ENCODE data around the gene RAB3C. TPM values are rescaled to one million over a fixed set of nuclear protein-coding genes. Genes with fewer than 3 reads are reported as not detected.

The RAB3C gene
- total RNA-seq, 2 experiments from 2014 or later: not detected

DNA sequence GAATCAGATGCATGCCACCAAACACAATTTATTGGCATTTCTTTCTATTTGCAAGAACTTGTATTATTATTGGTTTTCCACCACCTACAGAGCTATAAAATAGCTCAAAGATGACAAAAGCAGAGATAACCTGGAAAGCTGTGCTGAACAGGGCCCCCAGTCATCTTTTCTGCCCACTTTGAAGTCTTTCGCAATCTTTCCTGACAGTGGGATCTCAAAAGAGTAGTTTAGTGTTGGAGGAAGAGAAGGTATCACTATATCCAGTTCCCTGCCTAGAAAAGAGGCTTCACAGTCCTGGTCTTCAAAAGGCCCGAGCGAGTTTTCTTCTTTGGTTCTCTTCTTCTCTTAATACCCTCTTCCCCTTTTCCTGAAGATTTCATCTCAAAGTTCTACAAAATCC lies 231.0 kb downstream of the RAB3C start:
- H3K4me3 ChIP-seq (ENCODE audit: low read length): no peak overlapping the region
- H3K9me3 ChIP-seq (ENCODE audit: control insufficient read depth in 1 of 2, insufficient read depth in 1 of 2, low read length in 2 of 2): no peaks in the 10 kb centered on the region
- intact Hi-C loops (cut with DNase I, micrococcal nuclease): no loop called here
- ATAC-seq (ENCODE audit: poor library complexity) (no peak), DNase-seq (no peak)
- TF ChIP-seq, protein P1, sequence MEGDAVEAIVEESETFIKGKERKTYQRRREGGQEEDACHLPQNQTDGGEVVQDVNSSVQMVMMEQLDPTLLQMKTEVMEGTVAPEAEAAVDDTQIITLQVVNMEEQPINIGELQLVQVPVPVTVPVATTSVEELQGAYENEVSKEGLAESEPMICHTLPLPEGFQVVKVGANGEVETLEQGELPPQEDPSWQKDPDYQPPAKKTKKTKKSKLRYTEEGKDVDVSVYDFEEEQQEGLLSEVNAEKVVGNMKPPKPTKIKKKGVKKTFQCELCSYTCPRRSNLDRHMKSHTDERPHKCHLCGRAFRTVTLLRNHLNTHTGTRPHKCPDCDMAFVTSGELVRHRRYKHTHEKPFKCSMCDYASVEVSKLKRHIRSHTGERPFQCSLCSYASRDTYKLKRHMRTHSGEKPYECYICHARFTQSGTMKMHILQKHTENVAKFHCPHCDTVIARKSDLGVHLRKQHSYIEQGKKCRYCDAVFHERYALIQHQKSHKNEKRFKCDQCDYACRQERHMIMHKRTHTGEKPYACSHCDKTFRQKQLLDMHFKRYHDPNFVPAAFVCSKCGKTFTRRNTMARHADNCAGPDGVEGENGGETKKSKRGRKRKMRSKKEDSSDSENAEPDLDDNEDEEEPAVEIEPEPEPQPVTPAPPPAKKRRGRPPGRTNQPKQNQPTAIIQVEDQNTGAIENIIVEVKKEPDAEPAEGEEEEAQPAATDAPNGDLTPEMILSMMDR (IDR thresholded peaks at IDR 0.05): no peak
- no peaks in the 10 kb centered on the region for H3K27me3 ChIP-seq (ENCODE audit: control insufficient read depth in 1 of 2, insufficient read depth in 2 of 2, low read length in 2 of 2)
- H3K27ac Mint-ChIP-seq: no peak overlapping the region
- no peaks in the 10 kb centered on the region for H3K36me3 Mint-ChIP-seq (ENCODE audit: low read depth)
- no peaks in the 10 kb centered on the region for H3K4me1 ChIP-seq (ENCODE audit: insufficient read depth, low read length)
- H3K27ac ChIP-seq (ENCODE audit: low read depth in 1 of 2, low read length in 2 of 2): no peak overlapping the region
- H3K27me3 Mint-ChIP-seq: no peaks in the 10 kb centered on the region
- H3K9me3 Mint-ChIP-seq: no peaks in the 10 kb centered on the region
- ChIA-PET POLR2A (no interaction called here), CTCF (interaction anchor here (0.9 kb wide), 1 partner anchor 11 kb away, joined by 4 read pairs; no protein-coding TSS in a partner anchor)
- no peak overlapping the region for H3K4me3 Mint-ChIP-seq
- no peaks in the 10 kb centered on the region for H3K36me3 ChIP-seq (ENCODE audit: insufficient read depth, low read length)
- H3K4me1 Mint-ChIP-seq (ENCODE audit: low read depth): no peaks in the 10 kb centered on the region

DNA sequence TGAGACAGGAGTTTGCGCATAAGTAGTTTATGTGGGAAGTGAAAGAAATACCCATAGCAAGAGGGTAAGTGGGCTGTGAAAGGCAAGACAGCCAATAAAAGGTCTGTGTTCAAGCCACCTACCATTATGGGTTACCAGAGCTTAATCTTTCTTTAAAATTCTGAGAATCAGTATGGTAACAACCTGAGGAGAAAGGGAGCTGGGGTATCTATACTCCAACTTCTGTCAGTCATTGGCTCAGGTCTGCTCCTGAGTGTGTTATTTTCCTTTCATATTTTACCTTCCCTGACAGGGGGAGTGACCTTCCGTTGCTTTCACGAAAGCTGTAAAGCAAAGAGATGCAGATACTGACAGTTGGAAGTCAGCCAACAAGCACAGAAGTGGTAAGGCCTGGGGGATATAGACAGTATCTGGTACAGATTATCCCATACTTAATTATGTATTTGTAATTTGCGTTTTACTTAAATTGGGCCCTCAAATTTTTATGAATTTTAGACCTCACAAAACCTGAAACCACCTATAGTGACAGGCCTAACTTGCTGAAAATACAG lies 233.4 kb downstream of the RAB3C start:
- Histone ChIP-seq H3K4me3 (ENCODE audit: low read length) (no peak overlapping the region), H3K9me3 (ENCODE audit: control insufficient read depth in 1 of 2, insufficient read depth in 1 of 2, low read length in 2 of 2) (no peaks in the 10 kb centered on the region), H3K27me3 (ENCODE audit: control insufficient read depth in 1 of 2, insufficient read depth in 2 of 2, low read length in 2 of 2) (no peaks in the 10 kb centered on the region), H3K4me1 (ENCODE audit: insufficient read depth, low read length) (no peaks in the 10 kb centered on the region), H3K27ac (ENCODE audit: low read depth in 1 of 2, low read length in 2 of 2) (no peak overlapping the region), H3K36me3 (ENCODE audit: insufficient read depth, low read length) (no peaks in the 10 kb centered on the region)
- ChIA-PET CTCF (interaction anchor here (1.1 kb wide), 1 partner anchor 13 kb away, joined by 3 read pairs; no protein-coding TSS in a partner anchor), POLR2A (no interaction called here)
- DNase-seq: no peak
- H3K9me3 Mint-ChIP-seq: no peaks in the 10 kb centered on the region
- H3K27me3 Mint-ChIP-seq: no peaks in the 10 kb centered on the region
- no peaks in the 10 kb centered on the region for H3K36me3 Mint-ChIP-seq (ENCODE audit: low read depth)
- H3K4me1 Mint-ChIP-seq (ENCODE audit: low read depth): no peaks in the 10 kb centered on the region
- ATAC-seq (ENCODE audit: poor library complexity): no peak
- H3K27ac Mint-ChIP-seq: no peak overlapping the region
- TF ChIP-seq, protein P1 (IDR thresholded peaks at IDR 0.05): no peak
- intact Hi-C loops (cut with DNase I, micrococcal nuclease): no loop called here
- no peak overlapping the region for H3K4me3 Mint-ChIP-seq

DNA sequence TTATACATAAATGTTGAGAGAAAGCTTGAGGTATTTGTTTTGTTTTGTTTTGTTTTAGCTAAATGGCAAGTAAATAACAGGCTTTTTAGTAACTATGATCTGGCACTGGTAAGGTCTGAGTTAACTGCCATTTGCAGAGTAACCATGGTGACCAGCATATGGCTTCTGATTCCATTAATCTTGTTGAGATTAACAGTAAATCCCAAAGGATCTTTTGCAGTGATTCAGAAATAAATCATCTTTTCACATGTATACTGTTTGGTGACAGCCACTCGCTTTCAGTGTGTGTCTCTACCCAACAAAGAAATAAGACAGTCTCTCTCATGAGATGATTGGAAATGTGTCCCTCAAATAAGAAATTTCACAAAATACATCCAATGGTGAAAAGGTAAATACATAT lies 235.6 kb downstream of the RAB3C start:
- H3K4me3 Mint-ChIP-seq: no peak overlapping the region
- H3K27me3 ChIP-seq (ENCODE audit: control insufficient read depth in 1 of 2, insufficient read depth in 2 of 2, low read length in 2 of 2): no peaks in the 10 kb centered on the region
- ChIA-PET POLR2A (no interaction called here), CTCF (no interaction called here)
- no peak overlapping the region for H3K27ac Mint-ChIP-seq
- no peak for ATAC-seq (ENCODE audit: poor library complexity)
- no peak for DNase-seq
- no peak overlapping the region for H3K27ac ChIP-seq (ENCODE audit: low read depth in 1 of 2, low read length in 2 of 2)
- intact Hi-C loops (cut with DNase I, micrococcal nuclease): no loop called here
- TF ChIP-seq, protein P1 (IDR thresholded peaks at IDR 0.05): no peak
- H3K9me3 ChIP-seq (ENCODE audit: control insufficient read depth in 1 of 2, insufficient read depth in 1 of 2, low read length in 2 of 2): no peaks in the 10 kb centered on the region
- H3K4me1 ChIP-seq (ENCODE audit: insufficient read depth, low read length): no peaks in the 10 kb centered on the region
- H3K4me3 ChIP-seq (ENCODE audit: low read length): no peak overlapping the region
- no peaks in the 10 kb centered on the region for H3K36me3 Mint-ChIP-seq (ENCODE audit: low read depth)
- no peaks in the 10 kb centered on the region for H3K27me3 Mint-ChIP-seq
- no peaks in the 10 kb centered on the region for H3K4me1 Mint-ChIP-seq (ENCODE audit: low read depth)
- no peaks in the 10 kb centered on the region for H3K36me3 ChIP-seq (ENCODE audit: insufficient read depth, low read length)
- H3K9me3 Mint-ChIP-seq: no peaks in the 10 kb centered on the region

All from CD4-positive, alpha-beta T cell (primary cell).